RKO (cell line): ENCODE measurements around the gene ANKRD13B.
"Not testable (repeated sequence)": the region's sequence is repeated elsewhere in the genome, so short reads cannot be mapped to it uniquely, and the experiment has no call there.

Source experiments
- DNase-seq: peaks from one replicate; pipeline ENCODE4 v3.0.0-alpha.2; 2016; ENCODE audit warnings: low spot score

ANKRD13B gene

DNA sequence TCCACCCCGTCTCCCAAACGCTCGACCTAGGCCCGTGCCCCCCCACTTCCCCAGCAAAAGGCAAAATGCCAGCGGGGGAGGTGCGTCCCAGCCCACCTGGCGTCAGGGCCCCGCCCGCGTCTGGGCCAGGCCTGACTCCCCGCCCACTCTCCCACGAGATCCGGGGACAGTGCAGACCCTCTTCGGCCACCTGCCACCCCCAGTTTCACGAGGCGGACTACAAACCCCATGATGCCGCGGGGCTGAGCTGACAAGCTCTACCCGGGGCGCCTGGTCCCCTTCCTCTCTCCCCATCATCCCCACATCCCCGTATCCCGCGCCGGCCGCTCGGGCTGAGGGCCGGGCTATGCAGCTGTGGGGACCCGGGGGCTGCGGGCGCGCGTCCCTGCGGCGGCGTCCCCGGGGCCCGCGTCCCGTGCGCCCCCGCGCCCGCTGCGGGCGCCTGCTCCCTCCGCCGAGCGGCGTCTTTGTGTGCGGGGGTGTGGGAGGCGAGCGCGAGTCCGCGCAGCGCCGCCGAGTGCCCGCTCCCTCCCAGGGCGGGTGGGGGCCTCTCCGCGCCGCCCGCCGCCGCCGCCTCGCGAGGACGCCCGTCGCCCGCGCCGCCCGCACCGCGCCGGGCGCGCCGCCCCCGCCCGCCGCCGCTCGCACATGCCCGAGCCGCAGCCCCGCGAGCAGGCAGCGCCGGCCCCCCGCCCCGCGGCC, at the start of gene ANKRD13B:
ANKRD13B (plus strand) TSS at position 283 of the 702 bp plus-strand sequence. CDS start 490 bp downstream, outside the sequence.
- peak; percentile 62 for DNase-seq

DNA sequence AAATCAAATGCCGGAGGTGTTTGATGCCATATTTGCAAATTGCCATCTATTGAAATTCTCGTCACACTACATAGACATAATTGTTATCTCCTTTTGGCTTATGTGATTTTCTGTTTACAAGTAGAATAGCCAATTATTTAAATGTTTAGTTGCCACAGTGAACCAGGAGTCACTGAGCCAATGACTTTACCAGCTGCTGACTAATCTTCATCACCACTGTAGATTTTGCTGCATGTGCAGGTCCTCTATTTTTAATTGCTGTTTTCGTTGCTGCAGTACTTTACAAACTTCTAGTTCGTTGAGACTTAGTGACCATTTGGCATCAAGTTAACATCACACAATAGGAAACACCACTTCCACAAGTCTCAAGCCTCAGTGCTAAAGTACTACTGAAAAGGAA, 48.9 kb upstream of the ANKRD13B start:
- no peak for DNase-seq

DNA sequence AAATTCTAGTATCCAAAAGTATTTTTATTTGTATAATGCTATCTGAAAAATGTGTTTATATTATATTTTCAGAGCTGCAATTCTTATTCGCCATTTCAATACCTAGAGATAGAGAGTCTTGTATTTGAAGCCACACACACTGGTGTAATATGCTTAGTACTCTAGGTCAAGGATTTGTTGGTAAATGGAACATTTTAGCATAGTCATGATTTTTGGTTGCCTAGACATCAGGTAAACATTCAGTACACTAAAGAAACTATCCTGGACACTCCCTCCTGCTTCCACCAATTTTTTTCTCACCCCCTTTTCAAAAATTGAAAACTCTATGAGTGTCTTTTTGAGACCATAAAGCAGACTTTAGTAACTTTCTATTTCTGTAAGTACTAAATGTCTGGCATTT, 46.8 kb upstream of the ANKRD13B start:
- no peak for DNase-seq

DNA sequence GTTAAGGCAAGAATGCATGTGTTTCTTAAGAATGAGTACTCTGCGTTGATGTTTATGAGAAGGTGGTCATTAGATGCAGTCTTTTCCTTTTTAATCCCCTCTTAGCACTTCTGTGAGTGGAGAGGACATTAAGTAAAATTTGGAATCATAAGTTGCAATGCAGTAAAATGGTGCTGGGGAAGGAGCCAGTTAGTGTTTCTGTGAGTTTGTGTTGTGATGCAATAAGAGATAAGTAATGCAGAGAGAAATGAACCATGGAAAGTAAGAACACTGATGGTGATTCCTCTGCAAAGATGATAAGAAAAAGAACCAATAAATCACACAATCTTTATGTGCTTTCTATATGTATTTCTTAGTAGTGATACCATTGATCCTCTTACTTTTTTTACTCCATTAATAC, 46.1 kb upstream of the ANKRD13B start:
- DNase-seq: no peak

DNA sequence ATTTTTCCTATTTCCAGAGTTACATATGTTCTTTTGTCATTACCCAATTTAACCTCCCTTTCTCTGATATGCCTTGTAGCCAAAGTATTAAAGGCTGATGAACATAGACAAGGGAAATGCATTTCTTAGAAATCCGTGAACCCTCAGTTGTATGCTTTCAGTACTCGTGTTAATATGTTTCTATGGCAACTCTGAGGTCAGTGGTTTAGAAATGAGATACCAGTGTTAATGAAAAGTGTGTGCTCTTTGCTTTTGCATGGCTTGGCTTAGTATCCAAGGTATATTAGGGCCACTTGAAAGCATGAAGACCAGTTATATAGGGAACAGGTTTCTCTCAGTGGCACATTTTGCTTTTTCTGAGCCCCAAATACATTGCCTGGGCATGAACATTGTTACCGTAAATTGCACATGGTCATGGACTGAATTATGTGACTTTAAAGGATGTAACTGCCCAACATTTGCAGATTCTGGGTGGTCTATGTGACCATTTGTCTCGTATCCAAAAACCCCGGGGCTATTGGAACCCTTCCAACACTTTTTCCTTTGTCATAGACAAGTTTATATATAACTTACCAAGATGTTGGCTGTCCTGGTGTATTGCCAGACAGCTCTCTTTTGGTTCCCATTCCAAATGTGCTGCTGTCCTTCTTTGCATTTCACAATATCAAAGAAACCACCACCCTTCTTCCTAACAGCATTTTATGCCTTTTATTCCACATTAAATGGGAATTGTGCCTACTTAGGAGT, 43.6 kb upstream of the ANKRD13B start:
- no peak for DNase-seq

DNA sequence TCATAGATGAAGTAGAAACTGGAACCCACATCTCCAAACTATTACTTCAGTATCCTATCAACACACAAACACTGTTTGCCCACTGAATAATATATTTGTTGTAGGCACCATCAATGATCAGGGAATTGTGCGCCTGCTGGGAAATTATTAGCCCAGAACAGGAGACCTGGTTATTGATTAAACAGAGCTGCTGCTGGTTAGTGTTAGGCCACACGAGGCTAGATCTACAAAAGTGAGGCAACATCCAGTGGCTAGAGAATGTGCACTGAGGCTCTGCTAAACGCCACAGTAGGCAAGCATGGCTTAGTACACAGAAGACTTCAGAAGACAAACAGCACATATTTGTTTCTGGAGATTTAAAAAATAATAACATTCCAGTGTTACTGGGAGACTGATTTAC, 37.1 kb upstream of the ANKRD13B start:
- DNase-seq: no peak

DNA sequence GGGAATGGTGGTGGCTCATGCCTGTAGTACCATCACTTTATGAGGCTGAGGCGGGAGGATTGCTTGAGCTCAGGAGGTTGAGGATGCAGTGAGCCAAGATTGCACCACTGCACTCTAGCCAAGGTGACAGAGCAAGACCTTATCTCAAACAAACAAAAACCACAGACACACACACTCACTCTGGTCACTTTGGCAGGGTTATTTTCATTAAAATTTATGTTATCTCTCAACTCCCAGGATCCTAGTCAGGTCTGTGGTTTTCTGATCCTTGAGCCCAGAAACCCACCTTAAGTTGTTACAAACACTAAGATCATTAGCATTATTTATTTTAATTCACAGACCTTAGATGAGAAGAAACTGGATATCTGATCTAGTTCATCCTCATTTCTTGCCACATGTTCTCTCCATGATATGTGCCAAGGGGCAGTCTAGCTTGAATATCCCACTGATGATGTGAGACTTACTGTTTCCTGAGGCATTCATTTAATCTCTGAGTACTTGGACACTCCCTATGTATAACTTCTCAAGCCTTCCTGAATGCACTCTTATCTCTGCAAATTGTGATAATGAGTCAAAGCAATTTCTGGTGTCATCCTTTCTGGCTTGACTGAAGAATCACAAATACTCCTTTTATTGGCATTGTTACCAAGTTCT, 35.7 kb upstream of the ANKRD13B start:
- DNase-seq: no peak

DNA sequence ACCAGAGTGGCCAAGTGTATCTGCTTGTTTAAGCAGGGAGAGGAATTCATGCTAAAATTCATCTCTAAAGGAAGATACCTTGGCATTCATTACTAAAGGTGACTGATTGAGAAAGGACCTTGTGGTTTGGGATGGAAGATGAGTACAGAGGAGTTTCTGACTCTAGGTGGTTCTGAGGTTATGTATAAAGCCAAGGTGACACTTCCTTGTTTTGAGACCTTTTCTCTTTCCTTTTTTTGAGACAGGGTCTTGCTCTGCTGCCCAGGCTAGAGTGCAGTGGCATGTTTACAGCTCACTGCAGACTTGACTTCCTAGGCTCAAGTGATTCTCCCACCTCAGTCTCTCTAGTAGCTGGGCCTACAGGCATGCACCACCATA, 35.2 kb upstream of the ANKRD13B start:
- DNase-seq: no peak

DNA sequence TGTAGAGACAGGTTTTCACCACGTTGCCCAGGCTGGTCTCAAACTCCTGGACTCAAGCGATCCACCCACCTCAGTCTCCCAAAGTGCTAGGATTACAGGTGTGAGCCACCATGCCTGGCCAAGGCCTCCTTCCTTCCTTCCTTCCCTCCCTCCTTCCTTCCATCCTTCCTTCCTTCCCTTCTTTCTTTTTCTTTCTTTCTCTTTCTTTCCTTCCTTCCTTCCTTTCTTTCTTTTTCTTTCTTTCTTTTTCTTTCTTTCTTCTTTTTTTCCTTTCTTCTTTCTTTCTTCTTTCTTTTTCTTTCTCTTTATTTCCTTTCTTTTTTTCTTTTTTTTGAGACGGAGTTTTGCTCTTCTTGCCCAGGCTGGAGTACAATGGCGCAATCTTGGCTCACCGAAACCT, 34.8 kb upstream of the ANKRD13B start:
- DNase-seq: not testable (repeated sequence)

DNA sequence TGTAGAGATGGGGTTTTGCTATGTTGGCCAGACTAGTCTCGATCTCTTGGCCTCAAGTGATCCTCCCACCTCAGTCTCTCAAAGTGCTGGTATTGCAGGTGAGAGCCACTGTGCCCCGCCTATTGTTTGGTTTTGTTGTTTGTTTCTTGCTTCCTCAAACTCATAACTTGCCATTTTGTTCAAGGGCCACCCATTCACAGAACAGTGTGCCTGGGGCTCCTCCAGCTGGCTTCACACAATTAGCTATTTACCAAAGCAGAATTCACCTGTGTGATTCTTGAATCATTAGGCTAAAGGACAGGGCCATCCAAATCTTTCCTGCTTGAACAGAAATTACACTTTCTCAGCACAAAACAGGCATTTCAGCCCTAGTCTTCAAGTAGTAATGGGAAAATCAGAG, 33.3 kb upstream of the ANKRD13B start:
- no peak for DNase-seq

DNA sequence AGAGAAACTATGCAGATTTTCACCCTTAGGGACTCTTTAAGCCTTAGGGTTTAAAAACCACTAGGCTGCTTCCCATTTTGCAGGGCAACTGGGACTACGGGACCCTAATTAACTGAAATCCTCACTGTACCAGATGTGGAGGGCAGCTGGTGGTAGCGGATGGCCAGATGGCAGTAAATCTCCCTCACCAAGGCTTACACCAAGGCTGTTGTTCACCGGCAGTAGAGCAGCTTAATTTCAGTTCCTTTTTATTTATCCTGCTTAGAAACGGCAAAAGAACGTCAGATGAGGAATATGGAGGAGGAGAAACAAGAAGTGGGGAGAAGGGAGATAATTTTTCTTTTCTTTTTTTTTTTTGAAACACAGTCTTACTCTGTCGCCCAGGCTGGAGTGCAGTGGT, 32.6 kb upstream of the ANKRD13B start:
- DNase-seq: no peak

DNA sequence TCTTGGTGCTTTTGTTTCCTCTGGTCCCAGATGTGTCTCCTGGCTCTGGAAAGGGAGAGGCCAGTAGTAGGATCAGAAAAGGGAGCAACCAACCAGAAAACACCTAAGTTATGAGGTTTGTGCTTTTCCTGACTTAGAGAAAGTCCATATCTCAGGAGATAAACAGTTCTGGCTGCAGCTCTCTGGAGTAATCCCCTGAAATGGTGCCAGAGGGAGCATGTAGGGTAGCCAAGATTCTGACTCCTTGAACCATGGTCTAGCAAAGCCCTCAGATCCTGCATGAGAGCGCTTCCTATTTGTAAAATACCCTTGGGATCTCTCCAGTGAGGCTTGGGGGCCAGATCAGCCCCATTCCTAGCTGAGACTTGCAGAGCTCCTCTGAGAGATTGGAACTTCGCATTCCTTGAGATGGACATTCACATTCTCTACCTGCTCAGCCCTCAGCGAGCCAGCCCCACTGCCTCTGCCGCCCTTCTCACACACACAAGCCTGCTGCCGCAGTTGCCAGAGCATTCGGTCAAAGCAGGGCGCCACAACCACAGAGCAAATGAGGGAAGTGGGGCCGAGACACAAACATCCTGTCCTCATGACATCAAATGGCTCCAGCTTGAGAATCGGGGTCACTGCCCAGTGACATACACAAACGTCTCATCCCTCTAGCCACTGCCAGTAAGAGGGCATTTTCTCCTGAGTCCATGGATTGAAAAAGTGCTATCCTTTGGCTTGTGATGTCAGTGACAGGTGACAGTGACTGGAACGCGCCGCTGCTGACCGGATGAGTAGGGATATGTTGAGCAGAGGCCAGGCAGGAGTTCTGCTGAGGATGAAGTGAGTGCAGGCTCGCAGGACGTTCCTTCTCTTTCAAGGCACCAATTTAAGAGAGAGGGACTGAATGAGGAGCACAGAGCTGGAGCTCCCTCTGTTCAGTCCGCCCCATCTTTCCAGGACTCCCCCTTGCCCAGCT, 31.1 kb upstream of the ANKRD13B start:
- no peak for DNase-seq

DNA sequence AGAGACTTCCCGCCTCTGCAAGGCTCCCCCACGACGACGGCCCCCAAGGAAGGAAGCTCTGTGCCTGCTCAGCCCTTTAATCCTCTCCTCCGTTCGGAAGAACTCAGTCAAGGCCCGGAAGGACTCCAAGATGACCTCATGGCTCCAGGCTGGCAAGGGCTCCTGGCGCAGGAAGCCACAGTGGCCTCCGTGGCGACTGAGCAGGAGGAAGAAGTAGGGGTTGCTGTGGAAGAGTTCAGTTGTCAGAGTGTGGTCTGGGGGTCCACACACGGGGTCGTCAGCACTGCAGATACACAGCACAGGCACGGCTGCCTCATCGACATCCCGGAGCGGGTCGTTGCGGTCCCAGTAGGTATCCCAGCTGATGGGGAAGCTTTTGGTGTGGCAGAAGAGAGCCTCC, 30.3 kb upstream of the ANKRD13B start:
- no peak for DNase-seq

DNA sequence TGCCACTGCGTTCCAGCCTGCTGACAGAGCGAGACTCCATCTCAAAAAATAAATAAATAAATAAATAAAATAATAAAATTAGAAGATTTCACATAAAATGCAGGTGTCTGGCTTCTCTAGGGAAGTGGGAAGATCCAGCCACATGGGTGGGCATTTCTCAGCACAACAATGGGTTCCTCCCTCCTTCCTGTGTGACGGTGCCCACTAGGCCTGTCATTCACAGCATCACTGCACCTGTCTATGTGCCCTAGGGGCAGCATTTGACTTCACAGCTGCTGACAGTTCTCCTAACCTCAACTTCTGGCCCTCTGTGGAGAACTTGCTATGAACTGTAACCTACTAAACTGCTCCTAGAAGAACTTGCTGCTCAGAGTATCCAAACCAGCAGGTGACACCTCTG, 29.1 kb upstream of the ANKRD13B start:
- DNase-seq: no peak

DNA sequence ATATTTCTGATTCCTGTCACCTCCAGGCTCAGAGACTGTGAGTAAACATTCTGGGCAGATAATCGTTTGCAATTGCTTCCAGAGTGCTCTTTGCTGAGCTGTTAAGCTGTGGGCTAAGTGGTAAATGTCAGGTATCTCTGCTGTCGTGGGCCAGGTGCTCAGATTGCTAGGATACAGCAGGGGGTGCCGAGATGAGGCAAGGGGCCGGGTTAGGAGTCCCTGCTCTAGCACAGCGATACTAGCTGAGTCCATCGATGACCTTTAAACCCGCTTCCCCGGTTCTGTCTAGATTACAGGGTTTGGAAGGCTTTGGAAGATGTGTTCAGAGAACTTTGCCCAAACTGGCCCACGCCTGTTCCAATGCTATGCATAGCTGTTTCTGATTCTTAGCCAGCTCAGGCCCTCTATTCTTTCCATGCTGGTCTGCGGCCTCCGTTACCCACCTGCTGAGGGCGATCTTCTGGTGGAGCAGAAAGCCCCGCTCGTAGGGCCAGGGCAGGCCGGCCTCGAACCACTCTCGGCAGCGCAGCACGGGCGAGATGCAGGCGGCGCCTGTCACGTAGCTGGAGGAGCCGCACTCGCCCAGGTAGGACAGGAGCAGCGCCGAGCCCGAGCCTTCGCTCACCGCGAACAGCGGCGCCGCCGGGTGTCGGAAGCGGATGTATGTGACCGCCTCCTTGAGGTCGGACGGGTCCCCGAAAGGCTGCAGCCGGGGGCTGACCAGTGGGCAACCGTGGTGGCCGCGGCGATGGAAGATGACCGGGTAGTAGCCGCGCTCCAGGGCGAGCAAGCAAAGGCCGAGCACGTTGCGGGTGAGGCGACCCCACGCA, 27.1 kb upstream of the ANKRD13B start:
- peak; percentile 74 for DNase-seq

DNA sequence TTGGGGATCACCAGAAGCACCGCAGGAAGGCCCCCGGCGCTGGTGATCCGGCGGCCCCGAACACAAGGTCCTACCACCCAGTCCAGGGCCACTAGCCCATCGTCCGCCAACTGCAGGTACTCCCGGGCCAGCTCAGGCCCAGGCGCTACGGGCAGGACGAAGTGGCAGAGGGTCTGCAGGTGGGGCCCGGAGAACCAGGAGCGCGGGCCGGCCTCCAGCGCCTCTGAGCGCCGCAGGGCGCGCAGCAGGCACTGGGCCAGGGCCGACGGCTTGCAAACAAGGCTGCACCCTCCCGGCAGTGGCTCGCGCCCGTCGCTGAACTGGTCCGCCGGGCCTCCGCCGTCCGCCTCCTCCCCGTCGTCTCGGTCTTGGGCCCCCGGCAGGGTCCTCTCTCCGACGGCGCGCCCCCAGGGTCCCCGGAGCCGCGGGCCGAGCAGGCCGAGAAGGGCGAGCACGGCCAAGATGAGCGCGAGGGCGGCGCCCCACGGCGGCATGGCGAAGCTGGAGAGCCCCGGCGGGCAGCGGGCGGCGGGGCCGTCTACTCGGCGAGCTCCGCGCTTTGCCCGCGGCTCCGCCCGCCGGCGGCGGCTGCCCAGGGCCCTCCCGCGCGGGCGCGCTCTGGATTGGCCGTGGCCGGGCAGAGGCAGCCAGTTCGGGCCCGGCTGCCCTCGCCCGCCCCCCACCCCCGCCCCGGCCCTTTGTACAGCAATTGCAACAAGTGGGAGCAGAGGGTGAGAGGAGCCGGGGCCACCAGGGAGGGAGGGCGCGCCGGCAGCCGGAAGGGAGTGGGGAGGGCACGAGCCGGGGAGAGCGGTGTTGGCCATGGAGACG, 26.2 kb upstream of the ANKRD13B start, which contains the start of gene ABHD15:
ABHD15 (minus strand) TSS at position 565 of the 831 bp plus-strand sequence; CDS start at position 494, 71 bp downstream.
- peak; percentile 76 for DNase-seq

DNA sequence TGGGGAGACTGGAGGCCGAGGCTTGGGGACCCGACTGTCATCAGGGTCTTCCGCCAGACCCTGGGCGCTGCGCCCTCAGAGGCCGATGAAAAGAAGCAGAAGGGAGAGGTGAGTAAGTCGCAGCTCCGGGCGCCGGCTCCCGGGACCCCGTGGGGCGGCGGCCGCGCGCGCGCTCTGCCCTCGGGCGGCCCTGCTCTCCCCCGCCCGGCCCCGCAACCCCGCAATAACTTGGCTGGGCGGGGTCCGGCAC, 25.7 kb upstream of the ANKRD13B start:
- peak; percentile 41 for DNase-seq

DNA sequence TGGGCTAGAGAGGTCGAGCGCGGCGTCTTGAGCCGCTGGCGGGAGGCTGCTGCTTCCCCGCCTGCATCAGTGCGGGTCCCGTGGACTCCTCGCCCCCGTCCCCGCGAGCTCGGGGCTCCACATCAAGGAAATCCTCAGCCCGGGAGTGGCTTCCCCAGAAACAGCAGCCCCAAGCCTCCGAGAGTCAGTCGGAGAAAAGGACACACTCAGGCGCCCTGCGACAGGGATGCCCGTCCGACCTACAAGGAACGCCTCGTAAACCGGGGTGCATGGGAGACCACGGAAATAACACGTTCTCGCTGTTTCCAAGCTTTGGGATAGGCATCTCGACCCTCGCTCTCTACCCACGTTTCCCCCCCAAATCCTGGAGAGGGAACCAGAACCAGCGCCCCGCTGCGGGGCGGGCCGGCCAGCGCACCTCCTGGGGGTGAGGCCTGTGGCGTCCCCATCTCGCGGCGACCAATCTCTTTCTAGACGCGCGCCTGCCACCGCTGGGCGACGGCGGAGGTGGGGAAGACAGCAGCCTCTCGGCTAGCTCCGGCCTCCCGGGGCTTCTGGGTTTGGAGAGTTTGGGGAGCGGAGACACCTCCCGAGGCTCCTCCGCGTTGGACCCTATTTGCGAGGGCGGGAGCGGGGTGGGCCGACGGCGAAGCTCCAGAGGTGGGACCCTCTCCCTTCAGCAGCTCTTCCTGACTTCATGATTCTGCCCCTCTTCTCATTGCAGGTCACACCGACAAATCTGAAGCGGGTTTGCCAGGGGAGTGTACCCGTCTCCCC, 25.2 kb upstream of the ANKRD13B start:
- DNase-seq: peak; percentile 82
